Suprapubic skin (tissue), 3 donors: ENCODE measurements around the gene ADAMTS12.

Experiments used
- CTCF ChIP-seq, 2 donors: fragments of 200-600 bp in 1 of 2; fragments of 450-650 bp in 1 of 2; sonication (generic) in 1 of 2; IDR thresholded peaks; one replicate each; pipeline ENCODE4 v1.5.1; 2016 to 2019; ENCODE audit warnings: antibody characterized with exemption in 2 of 2, mild to moderate bottlenecking in 1 of 2, moderate library complexity in 1 of 2
- EP300 ChIP-seq: sonication (generic); formaldehyde crosslinking; IDR thresholded peaks from one replicate; pipeline ENCODE4 v1.6.1; 2017; ENCODE audit warnings: antibody characterized with exemption

- TF ChIP-seq CTCF (IDR thresholded peaks at IDR 0.05) (no peak), EP300 (no peak)
Measured at GRCh38 chr5:33795496-33795895, 96.3 kb downstream of the ADAMTS12 start.
